Parathyroid adenoma (tissue), 2 donors: ENCODE data around the gene RAB38.

Experiments used
- H2AFZ ChIP-seq: fragments of 300-600 bp; sonication (generic); one replicate; pipeline ENCODE4 v1.7.0; 2017; ENCODE audit warnings: antibody characterized with exemption, mild to moderate bottlenecking
- H3K27ac ChIP-seq: fragments of 300-600 bp; sonication (generic); one replicate; pipeline ENCODE4 v1.7.0; 2017
- H3K27me3 ChIP-seq: fragments of 300-600 bp; sonication (generic); one replicate; pipeline ENCODE4 v1.7.0; 2017; ENCODE audit warnings: low read length; ENCODE audit not compliant: control insufficient read depth, insufficient read depth
- H3K36me3 ChIP-seq: fragments of 300-600 bp; sonication (generic); one replicate; pipeline ENCODE4 v1.7.0; 2017; ENCODE audit warnings: low read length; ENCODE audit not compliant: control insufficient read depth, insufficient read depth
- H3K4me1 ChIP-seq: fragments of 300-600 bp; sonication (generic); one replicate; pipeline ENCODE4 v1.7.0; 2017; ENCODE audit warnings: control low read depth
- H3K4me2 ChIP-seq: fragments of 300-600 bp; sonication (generic); one replicate; pipeline ENCODE4 v1.7.0; 2017; ENCODE audit warnings: low read length
- H3K4me3 ChIP-seq: fragments of 300-600 bp; sonication (generic); one replicate; pipeline ENCODE4 v1.7.0; 2017; ENCODE audit warnings: low read depth, low read length
- H3K79me2 ChIP-seq: fragments of 300-600 bp; sonication (generic); one replicate; pipeline ENCODE4 v1.7.0; 2017; ENCODE audit warnings: control low read depth
- H3K9ac ChIP-seq: fragments of 300-600 bp; sonication (generic); one replicate; pipeline ENCODE4 v1.7.0; 2017; ENCODE audit warnings: mild to moderate bottlenecking
- H3K9me3 ChIP-seq: fragments of 300-600 bp; sonication (generic); one replicate; pipeline ENCODE4 v1.7.0; 2017; ENCODE audit warnings: low read length; ENCODE audit not compliant: control insufficient read depth
- TF ChIP-seq, protein P1 (sequence below): fragments of 300-600 bp; sonication (generic); IDR thresholded peaks from one replicate; pipeline ENCODE4 v1.7.0; 2017; ENCODE audit warnings: antibody characterized with exemption, mild to moderate bottlenecking
- donor health status: primary hyperparathyroidism.

RAB38 gene

GRCh38 chr11:88105526-88105925 is 69.7 kb downstream of the RAB38 start:
- Histone ChIP-seq H3K4me3 (no peak overlapping the region), H3K4me2 (no peak overlapping the region), H3K79me2 (no peaks in the 10 kb centered on the region), H3K36me3 (no peaks in the 10 kb centered on the region), H3K4me1 (no peaks in the 10 kb centered on the region), H3K9me3 (no peaks in the 10 kb centered on the region), H3K9ac (no peak overlapping the region), H3K27ac (no peak overlapping the region), H2AFZ (no peak overlapping the region), H3K27me3 (no peaks in the 10 kb centered on the region)
- TF ChIP-seq, protein P1, sequence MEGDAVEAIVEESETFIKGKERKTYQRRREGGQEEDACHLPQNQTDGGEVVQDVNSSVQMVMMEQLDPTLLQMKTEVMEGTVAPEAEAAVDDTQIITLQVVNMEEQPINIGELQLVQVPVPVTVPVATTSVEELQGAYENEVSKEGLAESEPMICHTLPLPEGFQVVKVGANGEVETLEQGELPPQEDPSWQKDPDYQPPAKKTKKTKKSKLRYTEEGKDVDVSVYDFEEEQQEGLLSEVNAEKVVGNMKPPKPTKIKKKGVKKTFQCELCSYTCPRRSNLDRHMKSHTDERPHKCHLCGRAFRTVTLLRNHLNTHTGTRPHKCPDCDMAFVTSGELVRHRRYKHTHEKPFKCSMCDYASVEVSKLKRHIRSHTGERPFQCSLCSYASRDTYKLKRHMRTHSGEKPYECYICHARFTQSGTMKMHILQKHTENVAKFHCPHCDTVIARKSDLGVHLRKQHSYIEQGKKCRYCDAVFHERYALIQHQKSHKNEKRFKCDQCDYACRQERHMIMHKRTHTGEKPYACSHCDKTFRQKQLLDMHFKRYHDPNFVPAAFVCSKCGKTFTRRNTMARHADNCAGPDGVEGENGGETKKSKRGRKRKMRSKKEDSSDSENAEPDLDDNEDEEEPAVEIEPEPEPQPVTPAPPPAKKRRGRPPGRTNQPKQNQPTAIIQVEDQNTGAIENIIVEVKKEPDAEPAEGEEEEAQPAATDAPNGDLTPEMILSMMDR, result no peak

GRCh38 chr11:88104408-88104807 is 70.8 kb downstream of the RAB38 start:
- H3K4me2 ChIP-seq, result no peak overlapping the region
- no peak overlapping the region for H2AFZ ChIP-seq
- no peaks in the 10 kb centered on the region for H3K79me2 ChIP-seq
- TF ChIP-seq, protein P1, result no peak
- no peaks in the 10 kb centered on the region for H3K4me1 ChIP-seq
- H3K27ac ChIP-seq, result no peak overlapping the region
- no peak overlapping the region for H3K9ac ChIP-seq
- H3K4me3 ChIP-seq, result no peak overlapping the region
- no peaks in the 10 kb centered on the region for H3K36me3 ChIP-seq
- H3K9me3 ChIP-seq, result no peaks in the 10 kb centered on the region
- H3K27me3 ChIP-seq, result no peaks in the 10 kb centered on the region

GRCh38 chr11:88103337-88104206 is 71.7 kb downstream of the RAB38 start:
- no peak overlapping the region for H3K27ac ChIP-seq
- H3K4me3 ChIP-seq, result no peak overlapping the region
- no peaks in the 10 kb centered on the region for H3K4me1 ChIP-seq

GRCh38 chr11:88102598-88102934 is 72.7 kb downstream of the RAB38 start:
- Histone ChIP-seq H3K4me3 (no peak overlapping the region), H3K36me3 (no peaks in the 10 kb centered on the region), H3K27me3 (no peaks in the 10 kb centered on the region), H3K4me2 (no peak overlapping the region), H2AFZ (no peak overlapping the region), H3K27ac (no peak overlapping the region), H3K9me3 (no peaks in the 10 kb centered on the region), H3K79me2 (no peaks in the 10 kb centered on the region), H3K9ac (no peak overlapping the region), H3K4me1 (no peaks in the 10 kb centered on the region)
- TF ChIP-seq, protein P1, result no peak

More at GRCh38 chr11:88103337-88104206, 71.7 kb downstream of the RAB38 start:
- Histone ChIP-seq H3K27me3 (no peaks in the 10 kb centered on the region), H3K79me2 (no peaks in the 10 kb centered on the region), H2AFZ (no peak overlapping the region), H3K36me3 (no peaks in the 10 kb centered on the region), H3K9me3 (no peaks in the 10 kb centered on the region), H3K9ac (no peak overlapping the region), H3K4me2 (no peak overlapping the region)
- TF ChIP-seq, protein P1, result peak; percentile 42
